K562 (cell line): Measurements from ENCODE around the gene USP4.

Experiments used
- BDP1 ChIP-seq: IDR thresholded peaks from 3 replicates; pipeline ENCODE4 v1.6.1; 2011; ENCODE audit not compliant: insufficient read length, insufficient read depth
- CEBPB ChIP-seq: fragments of 450-650 bp; IDR thresholded peaks from 2 replicates; pipeline ENCODE4 v1.6.1; 2016; ENCODE audit warnings: missing genetic modification characterization, missing compliant biosample characterization
- EZH2 ChIP-seq: IDR thresholded peaks from 2 replicates; pipeline ENCODE4 v1.6.1; 2012; ENCODE audit warnings: low read depth, mild to moderate bottlenecking, inconsistent platforms, low read length, borderline replicate concordance
- ILF3 ChIP-seq: fragments of 450-650 bp; IDR thresholded peaks from 2 replicates; pipeline ENCODE4 v1.6.1; 2018; ENCODE audit warnings: antibody characterized with exemption, mild to moderate bottlenecking, moderate library complexity, borderline replicate concordance
- NR2F6 ChIP-seq: fragments of 450-650 bp; formaldehyde crosslinking; IDR thresholded peaks from 2 replicates; pipeline ENCODE4 v1.4.0; 2020; ENCODE audit warnings: mild to moderate bottlenecking
- POLR2A ChIP-seq: fragments of 450-650 bp; conservative IDR thresholded peaks from 2 replicates; pipeline ENCODE4 v1.6.1; 2016
- PTTG1 ChIP-seq: fragments of 450-650 bp; IDR thresholded peaks from 2 replicates; pipeline ENCODE4 v1.6.1; 2016; ENCODE audit warnings: low read depth, mild to moderate bottlenecking, missing genetic modification characterization, missing compliant biosample characterization
- TAF1 ChIP-seq: IDR thresholded peaks from 2 replicates; pipeline ENCODE4 v1.6.1; 2011; ENCODE audit warnings: mild to moderate bottlenecking, low read length, moderate library complexity; ENCODE audit not compliant: insufficient read depth, control insufficient read depth, severe bottlenecking; ENCODE audit errors: extremely low read depth
- USF2 ChIP-seq: sonication (generic); formaldehyde crosslinking; IDR thresholded peaks from 2 replicates; pipeline ENCODE4 v1.5.0; 2020; ENCODE audit warnings: missing genetic modification reagents
- ZFP36 ChIP-seq: fragments of 150-350 bp; IDR thresholded peaks from 2 replicates; pipeline ENCODE4 v1.6.1; 2018; ENCODE audit warnings: low read length, low read depth; ENCODE audit not compliant: partially characterized antibody
- ZNF197 ChIP-seq: fragments of 200-800 bp; sonication (Bioruptor generic); IDR thresholded peaks from 2 replicates; pipeline ENCODE4 v1.6.1; 2016; ENCODE audit warnings: low read depth, missing genetic modification characterization, missing compliant biosample characterization
- TF ChIP-seq, protein P1 (sequence below): sonication (generic); formaldehyde crosslinking; IDR thresholded peaks from 2 replicates; pipeline ENCODE4 v1.8.0; 2022; ENCODE audit warnings: missing genetic modification reagents, mild to moderate bottlenecking, borderline replicate concordance
- TF ChIP-seq, protein P2 (sequence below): sonication (generic); formaldehyde crosslinking; IDR thresholded peaks from 2 replicates; pipeline ENCODE4 v1.8.1; 2023; ENCODE audit warnings: mild to moderate bottlenecking, missing genetic modification reagents

DNA sequence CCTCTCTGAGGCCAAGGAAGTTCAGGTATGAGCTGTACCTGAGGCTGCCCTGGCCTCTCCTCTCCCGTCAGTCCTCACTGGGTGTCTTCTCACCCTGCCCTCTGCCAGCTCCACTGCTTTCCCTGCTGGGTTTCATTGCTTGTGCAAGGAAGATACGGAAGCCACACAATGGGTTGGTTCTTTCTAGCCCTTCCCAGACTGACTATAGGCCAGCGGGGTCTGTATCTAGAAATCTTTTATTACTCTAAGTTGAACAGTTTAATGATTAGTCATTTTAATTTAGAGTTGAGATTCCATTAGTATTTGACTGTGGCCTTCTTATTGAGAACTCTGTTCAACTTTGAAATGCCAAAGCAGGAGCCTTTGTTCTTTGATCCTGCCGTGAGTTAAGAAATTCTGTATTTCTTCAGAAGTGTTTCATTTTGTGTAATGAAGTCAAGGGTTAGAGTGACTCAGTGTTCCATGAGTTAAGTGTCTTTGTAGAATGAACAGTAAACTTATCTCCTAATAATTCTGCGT lies 79.0 kb downstream of the USP4 start:
- TF ChIP-seq BDP1 (no peak), PTTG1 (tag) (no peak), TAF1 (no peak), POLR2A (no peak), EZH2 (no peak), CEBPB (tag) (no peak), ILF3 (no peak), NR2F6 (CRISPR knock-in tag) (no peak), ZNF197 (CRISPR knock-in tag) (no peak), ZFP36 (no peak), USF2 (CRISPR knock-in tag) (no peak)
- TF ChIP-seq, protein P1, sequence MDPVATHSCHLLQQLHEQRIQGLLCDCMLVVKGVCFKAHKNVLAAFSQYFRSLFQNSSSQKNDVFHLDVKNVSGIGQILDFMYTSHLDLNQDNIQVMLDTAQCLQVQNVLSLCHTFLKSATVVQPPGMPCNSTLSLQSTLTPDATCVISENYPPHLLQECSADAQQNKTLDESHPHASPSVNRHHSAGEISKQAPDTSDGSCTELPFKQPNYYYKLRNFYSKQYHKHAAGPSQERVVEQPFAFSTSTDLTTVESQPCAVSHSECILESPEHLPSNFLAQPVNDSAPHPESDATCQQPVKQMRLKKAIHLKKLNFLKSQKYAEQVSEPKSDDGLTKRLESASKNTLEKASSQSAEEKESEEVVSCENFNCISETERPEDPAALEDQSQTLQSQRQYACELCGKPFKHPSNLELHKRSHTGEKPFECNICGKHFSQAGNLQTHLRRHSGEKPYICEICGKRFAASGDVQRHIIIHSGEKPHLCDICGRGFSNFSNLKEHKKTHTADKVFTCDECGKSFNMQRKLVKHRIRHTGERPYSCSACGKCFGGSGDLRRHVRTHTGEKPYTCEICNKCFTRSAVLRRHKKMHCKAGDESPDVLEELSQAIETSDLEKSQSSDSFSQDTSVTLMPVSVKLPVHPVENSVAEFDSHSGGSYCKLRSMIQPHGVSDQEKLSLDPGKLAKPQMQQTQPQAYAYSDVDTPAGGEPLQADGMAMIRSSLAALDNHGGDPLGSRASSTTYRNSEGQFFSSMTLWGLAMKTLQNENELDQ (CRISPR knock-in tag) = no peak
- TF ChIP-seq, protein P2, sequence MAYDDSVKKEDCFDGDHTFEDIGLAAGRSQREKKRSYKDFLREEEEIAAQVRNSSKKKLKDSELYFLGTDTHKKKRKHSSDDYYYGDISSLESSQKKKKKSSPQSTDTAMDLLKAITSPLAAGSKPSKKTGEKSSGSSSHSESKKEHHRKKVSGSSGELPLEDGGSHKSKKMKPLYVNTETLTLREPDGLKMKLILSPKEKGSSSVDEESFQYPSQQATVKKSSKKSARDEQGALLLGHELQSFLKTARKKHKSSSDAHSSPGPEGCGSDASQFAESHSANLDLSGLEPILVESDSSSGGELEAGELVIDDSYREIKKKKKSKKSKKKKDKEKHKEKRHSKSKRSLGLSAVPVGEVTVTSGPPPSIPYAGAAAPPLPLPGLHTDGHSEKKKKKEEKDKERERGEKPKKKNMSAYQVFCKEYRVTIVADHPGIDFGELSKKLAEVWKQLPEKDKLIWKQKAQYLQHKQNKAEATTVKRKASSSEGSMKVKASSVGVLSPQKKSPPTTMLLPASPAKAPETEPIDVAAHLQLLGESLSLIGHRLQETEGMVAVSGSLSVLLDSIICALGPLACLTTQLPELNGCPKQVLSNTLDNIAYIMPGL (CRISPR knock-in tag) = no peak
